Liver (tissue), 9 donors: Measurements from ENCODE around the gene FLII. TPM values are rescaled to one million over a fixed set of nuclear protein-coding genes. Genes with fewer than 3 reads are reported as not detected.

Source experiments
- DNase-seq: peaks from one replicate; pipeline ENCODE4 v3.0.0-alpha.2; 2017; ENCODE audit warnings: low spot score
- H3K27ac ChIP-seq, 2 donors: one replicate each; pipeline ENCODE4 v1.7.0; 2013; ENCODE audit warnings: inconsistent platforms in 2 of 2, low read length in 2 of 2, control low read depth in 1 of 2, low read depth in 1 of 2, mild to moderate bottlenecking in 1 of 2
- H3K27me3 ChIP-seq, 4 donors: one replicate each; pipeline versions ENCODE4 v1.6.1 to v1.7.0; 2013; ENCODE audit warnings: low read length in 3 of 4, inconsistent platforms in 1 of 4, mild to moderate bottlenecking in 1 of 4, moderate library complexity in 1 of 4; ENCODE audit not compliant: control insufficient read depth in 4 of 4, insufficient read depth in 4 of 4
- H3K36me3 ChIP-seq, 4 donors: one replicate each; pipeline versions ENCODE4 v1.6.1 to v1.7.0; 2013; ENCODE audit warnings: low read length in 3 of 4, mild to moderate bottlenecking in 3 of 4, low read depth in 1 of 4, moderate library complexity in 1 of 4; ENCODE audit not compliant: control insufficient read depth in 4 of 4, insufficient read depth in 3 of 4
- H3K4me1 ChIP-seq, 4 donors: one replicate each; pipeline versions ENCODE4 v1.6.1 to v1.7.0; 2013; ENCODE audit warnings: low read length in 3 of 4, mild to moderate bottlenecking in 3 of 4, moderate library complexity in 1 of 4; ENCODE audit not compliant: control insufficient read depth in 4 of 4, insufficient read depth in 4 of 4
- H3K4me3 ChIP-seq, 3 donors: one replicate each; pipeline versions ENCODE4 v1.6.1 to v1.7.0; 2013; ENCODE audit warnings: low read length in 3 of 3, control low read depth in 1 of 3, low read depth in 1 of 3, mild to moderate bottlenecking in 1 of 3
- H3K9ac ChIP-seq, 2 donors: one replicate each; pipeline ENCODE4 v1.7.0; 2013; ENCODE audit warnings: low read length in 2 of 2, mild to moderate bottlenecking in 2 of 2, moderate library complexity in 2 of 2, control low read depth in 1 of 2, low read depth in 1 of 2
- H3K9me3 ChIP-seq, 4 donors: one replicate each; pipeline versions ENCODE4 v1.6.1 to v1.7.0; 2013; ENCODE audit warnings: low read length in 3 of 4; ENCODE audit not compliant: control insufficient read depth in 4 of 4
- ATF3 ChIP-seq: IDR thresholded peaks from 2 replicates; pipeline ENCODE4 v1.6.1; 2016; ENCODE audit warnings: antibody characterized with exemption
- CTCF ChIP-seq: fragments of 150-350 bp; IDR thresholded peaks from 2 replicates; pipeline ENCODE4 v1.5.1; 2017; ENCODE audit warnings: improper control_type of control experiment, low read depth, low read length; ENCODE audit not compliant: missing input control
- FOXA1 ChIP-seq: IDR thresholded peaks from 2 replicates; pipeline ENCODE4 v1.6.1; 2016; ENCODE audit warnings: antibody characterized with exemption
- FOXA2 ChIP-seq: IDR thresholded peaks from 2 replicates; pipeline ENCODE4 v1.6.1; 2016; ENCODE audit warnings: antibody characterized with exemption
- GABPA ChIP-seq, 2 donors: IDR thresholded peaks in 1 of 2; conservative IDR thresholded peaks in 1 of 2; 2 replicates each; pipeline ENCODE4 v1.6.1; 2016; ENCODE audit warnings: antibody characterized with exemption in 2 of 2, mild to moderate bottlenecking in 1 of 2, moderate library complexity in 1 of 2
- HNF4G ChIP-seq: IDR thresholded peaks from 2 replicates; pipeline ENCODE4 v1.6.1; 2016; ENCODE audit warnings: antibody characterized with exemption
- JUND ChIP-seq, 2 donors: IDR thresholded peaks; 2 replicates each; pipeline ENCODE4 v1.6.1; 2016; ENCODE audit warnings: antibody characterized with exemption in 2 of 2
- NR2F2 ChIP-seq: IDR thresholded peaks from 2 replicates; pipeline ENCODE4 v1.6.1; 2016; ENCODE audit warnings: antibody characterized with exemption
- RXRA ChIP-seq, 2 donors: IDR thresholded peaks; 2 replicates each; pipeline ENCODE4 v1.6.1; 2017 to 2018; ENCODE audit warnings: antibody characterized with exemption in 2 of 2, mild to moderate bottlenecking in 1 of 2
- SP1 ChIP-seq: IDR thresholded peaks from 2 replicates; pipeline ENCODE4 v1.6.1; 2018; ENCODE audit warnings: antibody characterized with exemption, mild to moderate bottlenecking
- TAF1 ChIP-seq: conservative IDR thresholded peaks from 2 replicates; pipeline ENCODE4 v1.6.1; 2016; ENCODE audit warnings: antibody characterized with exemption, mild to moderate bottlenecking
- YY1 ChIP-seq: IDR thresholded peaks from 2 replicates; pipeline ENCODE4 v1.6.1; 2016; ENCODE audit warnings: antibody characterized with exemption, mild to moderate bottlenecking
- ZBTB33 ChIP-seq: IDR thresholded peaks from 2 replicates; pipeline ENCODE4 v1.6.1; 2016; ENCODE audit warnings: antibody characterized with exemption
- WGBS: extraction: QIAGEN DNeasy Blood & Tissue Kit; methylation state at CpG from one replicate; pipeline ENCODE4 v1.1.7; 2013; 5-methylcytosine and 5-hydroxymethylcytosine counted together
- polyA plus RNA-seq, 2 donors: library from polyadenylated mRNA; stranded (reverse) in 1 of 2; unstranded in 1 of 2; fragments of 200-250 nt in 1 of 2; fragments of >200 nt in 1 of 2; fragmentation: Nextera tagmentation in 1 of 2; extraction: Ambion mirVana in 1 of 2; gene quantifications; one replicate each; pipeline versions ENCODE4 v1.2.1 to v1.2.3, GENCODE V29; 2013 to 2015
- total RNA-seq, 2 donors: library from RNA; depleted of rRNA; stranded (reverse); fragments of >200 nt; gene quantifications; one replicate each; pipeline ENCODE4 v1.2.3, GENCODE V29; 2014
- TF ChIP-seq, protein P1 (sequence below): IDR thresholded peaks from 2 replicates; pipeline ENCODE4 v1.6.1; 2016; ENCODE audit warnings: antibody characterized with exemption
- TF ChIP-seq, protein P2 (sequence below): IDR thresholded peaks from 2 replicates; pipeline ENCODE4 v1.6.1; 2016; ENCODE audit warnings: antibody characterized with exemption, mild to moderate bottlenecking
- donor health status: healthy.
- donor health status: healthy.
- donor health status: healthy.
- donor health status: healthy.
- donor health status: healthy.

FLII gene
- total and polyA plus RNA-seq, 4 donors = 49.3 to 90.9 (median 76.3) TPM

DNA sequence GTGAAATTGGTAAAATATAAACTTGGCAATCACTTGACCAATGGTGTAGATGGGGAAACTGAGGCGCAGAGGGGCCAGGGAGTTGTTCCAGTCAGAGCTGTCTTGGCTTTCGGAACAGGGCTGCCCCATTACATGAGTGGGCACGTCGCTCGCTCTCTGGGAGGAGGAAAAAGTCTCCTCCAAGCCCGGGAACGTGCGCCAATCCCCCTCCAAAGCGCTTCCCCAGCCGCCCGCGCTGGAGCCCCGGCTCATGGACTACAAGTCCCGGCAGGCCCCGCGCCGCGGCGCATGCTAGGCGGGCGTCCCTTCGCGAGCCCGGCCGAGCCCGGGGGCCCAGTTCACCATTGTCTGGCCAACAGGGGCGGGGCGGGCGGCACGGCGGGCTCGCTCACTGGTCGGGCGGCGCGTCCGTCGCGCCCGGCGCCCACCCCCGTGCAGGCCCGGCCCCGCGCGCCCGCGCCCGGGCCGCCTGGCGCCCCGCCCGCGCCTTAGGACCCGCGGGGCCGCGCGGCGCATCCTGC, 33.4 kb downstream of the FLII start, which contains the start of gene LLGL1:
Gene LLGL1 (plus strand): TSS at position 515 of the 521 bp plus-strand sequence. CDS start 48 bp downstream, outside the sequence.
- no peak within 1 kb of the TSS for H3K9ac ChIP-seq
- peak within 1 kb of the TSS; percentile 18 to 85 (median 43) for H3K4me3 ChIP-seq
- no peak within 1 kb of the TSS for H3K27ac ChIP-seq
- no peaks in the 10 kb centered on the region for H3K9me3 ChIP-seq
- H3K36me3 ChIP-seq = no peaks in the 10 kb centered on the region
- DNase-seq = peak; percentile 95
- H3K27me3 ChIP-seq = no peaks in the 10 kb centered on the region
- H3K4me1 ChIP-seq = peaks cover 0 to 15% (median 6%) of the 10 kb centered on the region in 4 donors
- TF ChIP-seq FOXA2 (no peak), SP1 (no peak), JUND (IDR thresholded peaks at IDR 0.05) (no peak), TAF1 (no peak), RXRA (IDR thresholded peaks at IDR 0.05) (no peak), FOXA1 (no peak), CTCF (no peak), YY1 (no peak), HNF4G (no peak), NR2F2 (no peak), GABPA (IDR thresholded peaks at IDR 0.05 in 1 of 2, conservative IDR thresholded peaks at IDR 0.05 in 1 of 2) (no peak), ATF3 (no peak), ZBTB33 (no peak)
- TF ChIP-seq, protein P1, sequence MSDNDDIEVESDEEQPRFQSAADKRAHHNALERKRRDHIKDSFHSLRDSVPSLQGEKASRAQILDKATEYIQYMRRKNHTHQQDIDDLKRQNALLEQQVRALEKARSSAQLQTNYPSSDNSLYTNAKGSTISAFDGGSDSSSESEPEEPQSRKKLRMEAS = no peak
- TF ChIP-seq, protein P2, sequence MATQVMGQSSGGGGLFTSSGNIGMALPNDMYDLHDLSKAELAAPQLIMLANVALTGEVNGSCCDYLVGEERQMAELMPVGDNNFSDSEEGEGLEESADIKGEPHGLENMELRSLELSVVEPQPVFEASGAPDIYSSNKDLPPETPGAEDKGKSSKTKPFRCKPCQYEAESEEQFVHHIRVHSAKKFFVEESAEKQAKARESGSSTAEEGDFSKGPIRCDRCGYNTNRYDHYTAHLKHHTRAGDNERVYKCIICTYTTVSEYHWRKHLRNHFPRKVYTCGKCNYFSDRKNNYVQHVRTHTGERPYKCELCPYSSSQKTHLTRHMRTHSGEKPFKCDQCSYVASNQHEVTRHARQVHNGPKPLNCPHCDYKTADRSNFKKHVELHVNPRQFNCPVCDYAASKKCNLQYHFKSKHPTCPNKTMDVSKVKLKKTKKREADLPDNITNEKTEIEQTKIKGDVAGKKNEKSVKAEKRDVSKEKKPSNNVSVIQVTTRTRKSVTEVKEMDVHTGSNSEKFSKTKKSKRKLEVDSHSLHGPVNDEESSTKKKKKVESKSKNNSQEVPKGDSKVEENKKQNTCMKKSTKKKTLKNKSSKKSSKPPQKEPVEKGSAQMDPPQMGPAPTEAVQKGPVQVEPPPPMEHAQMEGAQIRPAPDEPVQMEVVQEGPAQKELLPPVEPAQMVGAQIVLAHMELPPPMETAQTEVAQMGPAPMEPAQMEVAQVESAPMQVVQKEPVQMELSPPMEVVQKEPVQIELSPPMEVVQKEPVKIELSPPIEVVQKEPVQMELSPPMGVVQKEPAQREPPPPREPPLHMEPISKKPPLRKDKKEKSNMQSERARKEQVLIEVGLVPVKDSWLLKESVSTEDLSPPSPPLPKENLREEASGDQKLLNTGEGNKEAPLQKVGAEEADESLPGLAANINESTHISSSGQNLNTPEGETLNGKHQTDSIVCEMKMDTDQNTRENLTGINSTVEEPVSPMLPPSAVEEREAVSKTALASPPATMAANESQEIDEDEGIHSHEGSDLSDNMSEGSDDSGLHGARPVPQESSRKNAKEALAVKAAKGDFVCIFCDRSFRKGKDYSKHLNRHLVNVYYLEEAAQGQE = no peak
- WGBS = 1% methylated on average over 60 of the region's 60 CpGs
